Neural cell (in vitro differentiated cells): ENCODE measurements around the gene SP8.

Experiments used
- CTCF ChIP-seq: fragments of 450-650 bp; IDR thresholded peaks from 2 replicates; pipeline ENCODE4 v1.5.1; 2014; ENCODE audit warnings: antibody characterized with exemption, mild to moderate bottlenecking, moderate library complexity; ENCODE audit not compliant: poor library complexity, severe bottlenecking
- EP300 ChIP-seq: fragments of 450-650 bp; conservative IDR thresholded peaks from 2 replicates; pipeline ENCODE4 v1.6.1; 2014; ENCODE audit warnings: antibody characterized with exemption, mild to moderate bottlenecking, moderate library complexity; ENCODE audit not compliant: poor library complexity, severe bottlenecking
- POLR2AphosphoS5 ChIP-seq: IDR thresholded peaks from 2 replicates; pipeline ENCODE4 v1.6.1; 2012
- RAD21 ChIP-seq: fragments of 450-650 bp; conservative IDR thresholded peaks from 2 replicates; pipeline ENCODE4 v1.6.1; 2014; ENCODE audit warnings: antibody characterized with exemption, mild to moderate bottlenecking, moderate library complexity
- REST ChIP-seq: IDR thresholded peaks from 2 replicates; pipeline ENCODE4 v1.6.1; 2012; ENCODE audit warnings: borderline replicate concordance

GRCh38 chr7:20786779-20787659 is at the start of gene SP8:
- TF ChIP-seq POLR2AphosphoS5 (peak; percentile 70), CTCF (no peak), RAD21 (peak; percentile 23), REST (peak; percentile 41), EP300 (peak; percentile 43)
